ENCODE measurements around the gene DNAJC10. TPM values are rescaled to one million over a fixed set of nuclear protein-coding genes. Genes with fewer than 3 reads are reported as not detected.
A peak's percentile ranks its signal among the peaks of the same experiment; 100 is the strongest.
"Not testable (repeated sequence)": the region's sequence is repeated elsewhere in the genome, so short reads cannot be mapped to it uniquely, and the experiment has no call there.

DNAJC10 gene, protein sequence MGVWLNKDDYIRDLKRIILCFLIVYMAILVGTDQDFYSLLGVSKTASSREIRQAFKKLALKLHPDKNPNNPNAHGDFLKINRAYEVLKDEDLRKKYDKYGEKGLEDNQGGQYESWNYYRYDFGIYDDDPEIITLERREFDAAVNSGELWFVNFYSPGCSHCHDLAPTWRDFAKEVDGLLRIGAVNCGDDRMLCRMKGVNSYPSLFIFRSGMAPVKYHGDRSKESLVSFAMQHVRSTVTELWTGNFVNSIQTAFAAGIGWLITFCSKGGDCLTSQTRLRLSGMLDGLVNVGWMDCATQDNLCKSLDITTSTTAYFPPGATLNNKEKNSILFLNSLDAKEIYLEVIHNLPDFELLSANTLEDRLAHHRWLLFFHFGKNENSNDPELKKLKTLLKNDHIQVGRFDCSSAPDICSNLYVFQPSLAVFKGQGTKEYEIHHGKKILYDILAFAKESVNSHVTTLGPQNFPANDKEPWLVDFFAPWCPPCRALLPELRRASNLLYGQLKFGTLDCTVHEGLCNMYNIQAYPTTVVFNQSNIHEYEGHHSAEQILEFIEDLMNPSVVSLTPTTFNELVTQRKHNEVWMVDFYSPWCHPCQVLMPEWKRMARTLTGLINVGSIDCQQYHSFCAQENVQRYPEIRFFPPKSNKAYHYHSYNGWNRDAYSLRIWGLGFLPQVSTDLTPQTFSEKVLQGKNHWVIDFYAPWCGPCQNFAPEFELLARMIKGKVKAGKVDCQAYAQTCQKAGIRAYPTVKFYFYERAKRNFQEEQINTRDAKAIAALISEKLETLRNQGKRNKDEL
- total RNA-seq = 68.2 and 75.1 TPM in 2 replicates

GRCh38 chr2:182715892-182716649 lies at the start of gene DNAJC10:
TSS of gene DNAJC10 (plus strand) at chr2:182716257. CDS start at chr2:182718087, 1,830 bp downstream.
- Mint-ChIP-seq H3K36me3 (ENCODE audit: low read depth) (peaks cover 12% of the 10 kb centered on the region), H3K27me3 (peaks cover 11% of the 10 kb centered on the region), H3K27ac (no peak within 1 kb of the TSS), H3K4me3 (no peak within 1 kb of the TSS), H3K9me3 (no peaks in the 10 kb centered on the region), H3K4me1 (peaks cover 8% of the 10 kb centered on the region)
- peak; percentile 97 for DNase-seq
- intact Hi-C loops (cut with micrococcal nuclease) = loop anchor here (1.0 to 5.0 kb wide), 4 partner anchors 49 to 824 kb away; partner anchors contain the start of genes ITPRID2 and NUP35

DNA sequence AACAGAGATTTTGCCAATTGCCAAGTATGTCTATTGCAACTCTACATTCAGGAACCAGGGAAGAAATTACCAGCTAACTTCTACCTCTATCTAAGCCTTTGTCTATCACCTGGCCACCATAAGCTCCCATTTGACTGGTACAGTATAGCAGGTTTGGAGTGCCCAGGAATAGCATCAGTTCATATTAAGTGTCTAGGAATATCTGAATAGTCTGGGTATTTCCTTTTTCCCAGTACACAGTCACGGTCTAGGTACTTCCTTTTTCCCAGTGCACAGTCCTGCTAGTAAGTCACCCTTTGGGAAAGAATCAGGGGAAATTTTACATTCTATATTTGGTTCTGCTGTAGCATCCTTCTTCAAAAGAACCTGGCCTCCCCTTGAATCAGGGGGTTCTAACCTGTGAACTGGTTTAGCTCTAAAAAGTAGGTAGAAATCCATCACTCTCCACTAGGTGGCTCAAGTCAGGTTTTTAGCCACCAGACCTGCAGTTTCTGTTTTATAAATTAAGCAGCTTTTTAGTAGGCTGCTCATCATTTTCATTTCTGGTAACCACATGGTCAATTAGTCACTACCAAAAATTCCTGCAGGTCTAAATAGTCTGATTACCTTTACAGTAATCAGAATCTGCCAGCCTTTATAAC lies 49.3 kb upstream of the DNAJC10 start:
- peaks cover 8% of the 10 kb centered on the region for H3K27me3 Mint-ChIP-seq
- H3K36me3 Mint-ChIP-seq (ENCODE audit: low read depth) = no peaks in the 10 kb centered on the region
- intact Hi-C loops (cut with micrococcal nuclease) = loop anchor here (1.0 to 5.0 kb wide), 2 partner anchors 51 to 314 kb away; partner anchors contain the start of gene DNAJC10
- no peak overlapping the region for H3K27ac Mint-ChIP-seq
- DNase-seq = peak; percentile 73
- no peak overlapping the region for H3K4me3 Mint-ChIP-seq
- H3K9me3 Mint-ChIP-seq = no peaks in the 10 kb centered on the region
- peaks cover 3% of the 10 kb centered on the region for H3K4me1 Mint-ChIP-seq

DNA sequence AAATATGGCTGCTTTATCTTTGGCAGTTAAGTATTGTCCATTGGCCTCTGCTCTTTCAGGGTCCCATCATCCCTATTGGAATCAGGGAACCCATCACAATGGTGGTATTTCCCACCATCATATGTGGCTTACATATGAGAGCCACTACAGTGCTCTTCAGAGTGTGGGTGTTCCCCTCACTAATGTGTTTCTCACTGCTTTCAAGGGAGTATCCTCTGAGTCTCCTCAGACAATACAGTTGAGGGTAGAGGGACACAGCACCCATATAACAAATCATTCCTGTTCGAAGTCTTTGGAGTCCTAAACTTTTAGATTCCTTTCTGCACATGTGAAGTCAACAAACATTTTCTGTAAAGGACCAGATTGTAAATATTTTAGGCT lies 48.8 kb upstream of the DNAJC10 start:
- Mint-ChIP-seq H3K27me3 (peaks cover 6% of the 10 kb centered on the region), H3K9me3 (no peaks in the 10 kb centered on the region), H3K4me3 (no peak overlapping the region), H3K27ac (no peak overlapping the region), H3K4me1 (peaks cover 3% of the 10 kb centered on the region), H3K36me3 (ENCODE audit: low read depth) (no peaks in the 10 kb centered on the region)
- no peak for DNase-seq
- intact Hi-C loops (cut with micrococcal nuclease) = loop anchor here (1.0 to 5.0 kb wide), 2 partner anchors 50 to 313 kb away; partner anchors contain the start of gene DNAJC10

DNA sequence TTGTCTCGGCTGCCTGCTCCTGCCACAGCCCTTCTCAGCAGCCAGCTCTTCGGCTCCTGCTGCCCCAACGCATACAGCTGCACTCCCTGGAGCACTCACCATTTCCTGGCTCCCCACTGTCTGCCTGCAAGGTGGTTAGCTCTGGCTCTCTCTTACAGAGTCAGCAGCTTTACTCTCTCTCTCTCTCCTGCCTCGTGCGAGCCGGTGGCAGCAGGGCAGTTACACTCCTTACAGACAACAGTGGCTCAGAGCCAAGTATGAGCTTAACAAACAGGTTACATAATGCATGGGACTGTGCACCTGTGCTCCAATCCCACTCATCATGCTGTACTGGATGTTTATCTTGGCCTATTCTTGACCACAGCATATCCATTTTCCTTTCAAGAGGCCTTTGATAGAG lies 47.4 kb upstream of the DNAJC10 start:
- peaks cover 3% of the 10 kb centered on the region for H3K27me3 Mint-ChIP-seq
- H3K4me1 Mint-ChIP-seq = peaks cover 3% of the 10 kb centered on the region
- DNase-seq = no peak
- intact Hi-C loops (cut with micrococcal nuclease) = loop anchor here (5.0 kb wide), 1 partner anchor 49 kb away; the partner anchor contains the start of gene DNAJC10
- H3K36me3 Mint-ChIP-seq (ENCODE audit: low read depth) = no peaks in the 10 kb centered on the region
- H3K4me3 Mint-ChIP-seq = no peak overlapping the region
- no peak overlapping the region for H3K27ac Mint-ChIP-seq
- no peaks in the 10 kb centered on the region for H3K9me3 Mint-ChIP-seq

DNA sequence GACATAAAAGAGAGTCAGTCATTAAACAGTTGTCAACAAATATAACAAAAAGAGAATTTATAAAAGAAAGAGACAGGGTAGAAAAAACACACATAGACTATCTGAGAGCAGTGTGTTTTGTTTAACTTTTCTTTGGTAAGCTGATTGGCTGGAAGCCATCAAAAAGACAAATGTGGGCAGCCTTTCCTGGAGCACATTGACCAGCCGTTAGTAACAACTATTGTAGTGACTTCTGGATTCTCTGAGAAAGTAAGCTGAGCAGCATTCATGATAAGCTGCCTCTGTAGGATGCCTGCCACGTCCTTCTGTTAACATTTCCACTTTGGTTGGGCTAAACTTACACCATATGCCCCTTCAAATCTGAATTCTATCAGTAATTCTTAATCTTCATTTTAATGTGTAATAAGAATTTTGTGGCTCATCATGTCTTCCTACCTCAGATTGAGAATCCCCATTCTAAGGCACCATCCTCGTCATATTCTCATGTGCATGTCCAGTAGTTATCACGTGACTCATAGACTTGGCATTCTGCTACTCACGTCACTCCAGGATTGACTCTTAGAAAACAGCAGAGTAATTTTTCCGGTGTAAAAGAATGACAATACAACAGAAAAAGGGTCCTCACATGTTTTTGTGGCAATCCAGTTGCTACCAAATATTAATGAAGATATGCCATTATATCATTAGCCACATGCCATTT lies 43.4 kb upstream of the DNAJC10 start:
- Mint-ChIP-seq H3K27ac (no peak overlapping the region), H3K4me3 (no peak overlapping the region), H3K27me3 (peaks cover 14% of the 10 kb centered on the region), H3K4me1 (no peaks in the 10 kb centered on the region), H3K9me3 (no peaks in the 10 kb centered on the region), H3K36me3 (ENCODE audit: low read depth) (no peaks in the 10 kb centered on the region)
- intact Hi-C loops (cut with micrococcal nuclease) = no loop called here
- no peak for DNase-seq

DNA sequence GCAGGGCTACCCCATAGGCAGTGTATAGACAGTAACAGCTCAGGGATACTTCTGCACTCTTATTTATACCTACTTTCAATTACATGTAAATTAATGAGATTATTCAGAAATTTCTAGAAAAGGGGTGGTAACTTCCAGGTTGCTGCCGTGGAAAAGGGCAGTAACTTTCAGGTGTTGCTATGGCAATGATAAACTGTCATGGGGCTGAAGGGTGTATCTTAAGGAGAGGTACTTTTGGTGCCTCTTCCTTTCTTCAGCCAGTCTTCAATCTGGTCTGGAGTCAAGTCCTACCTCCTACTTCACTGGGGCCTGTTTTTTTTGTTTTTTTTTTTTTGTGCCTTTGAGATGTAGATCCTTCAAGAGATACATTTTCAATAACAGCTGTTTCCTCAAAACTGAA lies 35.2 kb upstream of the DNAJC10 start:
- Mint-ChIP-seq H3K4me3 (no peak overlapping the region), H3K4me1 (no peaks in the 10 kb centered on the region), H3K9me3 (no peaks in the 10 kb centered on the region), H3K27me3 (peaks cover 5% of the 10 kb centered on the region), H3K36me3 (ENCODE audit: low read depth) (no peaks in the 10 kb centered on the region), H3K27ac (no peak overlapping the region)
- intact Hi-C loops (cut with micrococcal nuclease) = no loop called here
- no peak for DNase-seq

DNA sequence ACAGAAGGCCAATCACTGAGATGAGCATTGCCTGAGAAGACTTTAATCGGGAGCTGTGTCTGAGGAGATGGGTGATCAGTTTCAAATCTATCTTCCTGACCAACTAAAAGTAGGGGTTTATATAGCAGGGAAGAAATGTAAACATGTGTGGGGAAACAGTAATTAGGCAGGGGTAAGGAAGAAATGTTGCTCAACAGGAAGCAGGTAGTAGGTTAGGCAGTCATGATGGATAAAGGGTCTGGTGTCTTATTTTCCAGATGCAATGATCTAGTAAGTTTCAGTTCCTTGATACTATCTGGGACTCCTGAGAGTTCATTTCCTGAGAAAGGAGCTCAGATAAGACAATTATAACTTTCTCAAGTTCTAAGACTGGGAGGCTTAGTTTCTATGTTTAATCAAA lies 33.8 kb upstream of the DNAJC10 start:
- Mint-ChIP-seq H3K9me3 (no peaks in the 10 kb centered on the region), H3K36me3 (ENCODE audit: low read depth) (no peaks in the 10 kb centered on the region), H3K27ac (no peak overlapping the region), H3K4me1 (no peaks in the 10 kb centered on the region), H3K4me3 (no peak overlapping the region), H3K27me3 (peaks cover 2% of the 10 kb centered on the region)
- no peak for DNase-seq
- intact Hi-C loops (cut with micrococcal nuclease) = no loop called here

DNA sequence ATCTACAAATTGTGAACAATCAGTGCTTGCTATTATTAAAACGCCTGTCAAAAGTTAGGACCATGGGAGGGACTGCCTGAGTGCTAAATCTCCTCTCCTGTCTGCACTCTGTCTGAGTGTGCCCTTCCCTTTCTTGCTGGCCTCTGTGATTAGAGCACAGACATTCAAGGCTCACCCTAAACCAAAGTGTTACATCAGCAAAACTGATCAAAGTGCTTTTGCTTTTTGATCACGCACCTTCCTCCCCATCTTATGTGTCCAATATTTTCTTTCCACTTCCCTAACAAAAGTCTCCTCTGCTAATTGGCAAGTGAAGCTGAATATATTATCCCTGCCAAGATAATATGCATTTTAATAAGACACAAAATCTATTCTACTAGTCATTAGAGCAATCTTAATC lies 30.5 kb upstream of the DNAJC10 start:
- Mint-ChIP-seq H3K27me3 (peaks cover 11% of the 10 kb centered on the region), H3K4me3 (no peak overlapping the region), H3K9me3 (no peaks in the 10 kb centered on the region), H3K4me1 (no peaks in the 10 kb centered on the region), H3K36me3 (ENCODE audit: low read depth) (no peaks in the 10 kb centered on the region), H3K27ac (no peak overlapping the region)
- no peak for DNase-seq
- intact Hi-C loops (cut with micrococcal nuclease) = no loop called here

DNA sequence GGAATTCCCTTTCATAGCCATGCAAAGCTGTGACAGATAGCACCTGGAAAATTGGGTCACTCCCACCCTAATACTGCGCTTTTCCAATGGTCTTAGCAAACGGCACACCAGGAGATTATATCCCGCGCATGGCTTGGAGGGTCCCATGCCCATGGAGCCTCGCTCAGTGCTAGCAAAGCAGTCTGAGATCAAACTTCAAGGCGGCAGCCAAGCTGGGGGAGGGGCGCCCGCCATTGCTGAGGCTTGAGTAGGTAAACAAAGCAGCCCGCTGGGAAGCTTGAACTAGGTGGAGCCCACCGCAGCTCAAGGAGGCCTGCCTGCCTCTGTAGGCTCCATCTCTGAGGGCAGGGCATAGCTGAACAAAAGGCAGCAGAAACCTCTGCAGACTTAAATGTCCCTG lies 29.3 kb upstream of the DNAJC10 start:
- H3K27ac Mint-ChIP-seq = not testable (repeated sequence)

GRCh38 chr2:182694189-182694588 lies 21.9 kb upstream of the DNAJC10 start:
- Mint-ChIP-seq H3K27ac (no peak overlapping the region), H3K27me3 (peaks cover 25% of the 10 kb centered on the region), H3K4me1 (no peaks in the 10 kb centered on the region), H3K4me3 (no peak overlapping the region), H3K9me3 (no peaks in the 10 kb centered on the region), H3K36me3 (ENCODE audit: low read depth) (no peaks in the 10 kb centered on the region)
- DNase-seq = no peak
- intact Hi-C loops (cut with micrococcal nuclease) = no loop called here

More for the DNA sequence above, 29.3 kb upstream of the DNAJC10 start:
- DNase-seq; H3K9me3 Mint-ChIP-seq; H3K4me1 Mint-ChIP-seq; H3K36me3 Mint-ChIP-seq (ENCODE audit: low read depth); intact Hi-C loops (cut with micrococcal nuclease); H3K4me3 Mint-ChIP-seq: not testable (repeated sequence)
- peaks cover 14% of the 10 kb centered on the region for H3K27me3 Mint-ChIP-seq

GRCh38 chr2:182695776-182696175 lies 20.3 kb upstream of the DNAJC10 start:
- no peaks in the 10 kb centered on the region for H3K4me1 Mint-ChIP-seq
- no peaks in the 10 kb centered on the region for H3K36me3 Mint-ChIP-seq (ENCODE audit: low read depth)
- H3K27me3 Mint-ChIP-seq = peaks cover 18% of the 10 kb centered on the region
- DNase-seq = no peak
- H3K27ac Mint-ChIP-seq = no peak overlapping the region
- intact Hi-C loops (cut with micrococcal nuclease) = no loop called here
- no peaks in the 10 kb centered on the region for H3K9me3 Mint-ChIP-seq
- no peak overlapping the region for H3K4me3 Mint-ChIP-seq

GRCh38 chr2:182698671-182699070 lies 17.4 kb upstream of the DNAJC10 start:
- Mint-ChIP-seq H3K36me3 (ENCODE audit: low read depth) (no peaks in the 10 kb centered on the region), H3K27ac (no peak overlapping the region), H3K4me1 (no peaks in the 10 kb centered on the region), H3K4me3 (no peak overlapping the region), H3K27me3 (peaks cover 18% of the 10 kb centered on the region), H3K9me3 (no peaks in the 10 kb centered on the region)
- intact Hi-C loops (cut with micrococcal nuclease) = no loop called here
- no peak for DNase-seq

DNA sequence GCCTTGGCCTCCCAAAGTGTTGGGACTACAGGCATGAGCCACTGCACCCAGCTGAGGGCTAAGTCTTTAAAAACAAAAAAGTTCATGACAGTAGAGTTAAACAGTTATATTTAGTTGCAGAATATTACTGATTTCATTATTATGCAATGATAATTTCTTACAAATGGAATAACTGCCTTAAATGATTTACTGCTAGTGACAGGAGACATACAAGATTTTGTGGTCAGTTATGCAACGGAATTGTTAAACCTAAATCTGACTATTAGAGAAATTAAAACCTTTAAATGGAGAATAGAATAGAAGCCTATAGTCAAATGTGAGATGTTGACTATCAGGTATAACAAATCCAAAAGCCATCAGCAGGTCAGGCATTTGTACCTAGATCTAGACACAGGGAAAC lies 10.3 kb upstream of the DNAJC10 start:
- Mint-ChIP-seq H3K9me3 (peaks cover 1% of the 10 kb centered on the region), H3K27me3 (peaks cover 44% of the 10 kb centered on the region), H3K36me3 (ENCODE audit: low read depth) (no peaks in the 10 kb centered on the region), H3K27ac (no peak overlapping the region), H3K4me1 (no peaks in the 10 kb centered on the region), H3K4me3 (no peak overlapping the region)
- no peak for DNase-seq
- intact Hi-C loops (cut with micrococcal nuclease) = no loop called here
